Epithelial cell of esophagus (primary cell): ENCODE data around the gene ST7L.
A peak's percentile ranks its signal among the peaks of the same experiment; 100 is the strongest.
"Not testable (repeated sequence)": the region's sequence is repeated elsewhere in the genome, so short reads cannot be mapped to it uniquely, and the experiment has no call there.

Source experiments
- DNase-seq: peaks from one replicate; pipeline ENCODE4 v3.0.0; 2010; ENCODE audit warnings: low read depth
- H3K4me3 ChIP-seq: 2 replicates; pipeline ENCODE4 v1.5.1; 2011; ENCODE audit warnings: mild to moderate bottlenecking, low read length, control low read depth
- CTCF ChIP-seq: IDR thresholded peaks from 2 replicates; pipeline ENCODE4 v1.5.1; 2011; ENCODE audit warnings: low read depth, mild to moderate bottlenecking, low read length, control low read depth, inconsistent platforms; ENCODE audit not compliant: insufficient read depth; ENCODE audit errors: missing control alignments

Gene ST7L

GRCh38 chr1:112618721-112619517 is at the start of gene ST7L:
TSS of gene ST7L (minus strand) at chr1:112619141. CDS start at chr1:112619113, 28 bp downstream.
- no peak for TF ChIP-seq CTCF
- peak within 1 kb of the TSS; percentile 100 for H3K4me3 ChIP-seq
- DNase-seq = peak; percentile 82

DNA sequence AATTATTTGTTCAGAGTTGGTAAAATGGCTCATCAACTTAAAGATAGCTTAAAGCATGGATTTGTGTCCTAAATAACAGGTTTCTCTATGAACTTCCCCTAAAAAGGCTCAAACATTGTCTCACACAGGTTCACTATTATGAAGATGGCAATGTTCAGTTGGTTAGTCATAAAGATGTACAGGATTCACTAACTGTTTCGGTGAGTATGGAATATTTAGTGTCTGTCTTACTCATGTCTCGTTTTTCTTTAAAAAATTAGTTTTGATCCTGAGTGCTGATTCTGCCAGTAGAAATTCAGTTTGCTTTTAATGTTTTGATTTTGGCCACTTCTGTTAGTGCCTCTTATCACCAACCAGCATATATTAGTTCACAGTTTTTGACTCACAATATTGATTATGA is 48.0 kb upstream of the ST7L start:
- DNase-seq = no peak
- TF ChIP-seq CTCF = no peak
- no peak overlapping the region for H3K4me3 ChIP-seq

GRCh38 chr1:112665857-112666256 is 46.9 kb upstream of the ST7L start:
- no peak overlapping the region for H3K4me3 ChIP-seq
- no peak for TF ChIP-seq CTCF
- no peak for DNase-seq

DNA sequence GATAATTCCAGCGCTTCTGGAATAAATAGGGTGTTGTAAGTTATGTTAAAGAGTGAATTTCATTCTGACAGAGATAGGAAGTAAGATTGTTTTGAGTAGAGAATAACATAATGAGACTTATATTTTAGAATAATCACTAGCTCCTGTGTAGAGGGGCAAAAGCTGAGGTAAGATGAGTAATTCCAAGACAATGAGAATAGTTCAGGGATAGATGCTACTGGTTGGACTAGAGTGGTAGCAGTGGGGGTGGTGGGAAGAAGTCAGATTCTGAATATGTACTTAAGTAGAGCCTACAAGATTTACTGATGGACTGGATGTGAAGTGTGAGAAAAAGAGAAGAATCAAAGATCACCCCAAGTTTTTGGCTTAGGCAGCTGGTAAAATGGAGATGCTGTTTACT is 32.3 kb upstream of the ST7L start:
- no peak overlapping the region for H3K4me3 ChIP-seq
- DNase-seq = no peak
- no peak for TF ChIP-seq CTCF

DNA sequence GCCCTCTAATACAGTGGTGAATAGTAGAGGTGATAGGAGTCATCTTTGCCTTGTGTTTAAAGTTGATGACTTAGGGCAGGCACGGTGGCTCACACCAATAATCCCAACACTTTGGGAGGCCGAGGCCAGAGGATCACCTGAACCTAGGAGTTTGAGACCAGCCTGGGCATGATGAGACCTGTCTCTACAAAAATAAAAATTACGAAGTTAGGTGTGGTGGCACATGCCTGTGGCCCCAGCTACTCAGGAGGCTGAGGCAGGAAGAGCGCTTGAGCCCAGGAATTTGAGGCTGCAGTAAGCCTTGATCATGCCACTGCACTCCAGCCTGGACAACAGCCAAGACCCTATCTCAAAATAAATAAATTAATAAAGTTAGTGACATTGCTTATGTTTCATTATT is 27.3 kb upstream of the ST7L start:
- no peak overlapping the region for H3K4me3 ChIP-seq
- TF ChIP-seq CTCF = no peak
- peak; percentile 68 for DNase-seq

GRCh38 chr1:112643080-112643479 is 24.1 kb upstream of the ST7L start:
- H3K4me3 ChIP-seq = no peak overlapping the region
- TF ChIP-seq CTCF = no peak
- DNase-seq = no peak

DNA sequence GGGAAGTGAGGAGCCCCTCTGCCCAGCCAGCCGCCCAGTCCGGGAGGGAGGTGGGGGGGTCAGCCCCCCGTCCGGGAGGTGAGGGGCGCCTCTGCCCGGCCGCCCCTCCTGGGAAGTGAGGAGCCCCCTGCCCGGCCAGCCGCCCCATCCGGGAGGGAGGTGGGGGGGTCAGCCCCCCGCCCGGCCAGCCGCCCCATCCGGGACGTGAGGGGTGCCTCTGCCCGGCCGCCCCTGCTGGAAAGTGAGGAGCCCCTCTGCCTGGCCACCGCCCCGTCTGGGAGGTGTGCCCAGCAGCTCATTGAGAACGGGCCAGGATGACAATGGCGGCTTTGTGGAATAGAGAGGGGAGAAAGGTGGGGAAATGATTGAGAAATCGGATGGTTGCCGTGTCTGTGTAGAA is 21.5 kb upstream of the ST7L start:
- DNase-seq, H3K4me3 ChIP-seq: not testable (repeated sequence)
